GM12892 (cell line): ENCODE measurements around the gene NADK2.

Experiments
- POLR2A ChIP-seq: IDR thresholded peaks from 2 replicates; pipeline ENCODE4 v1.6.1; 2011; ENCODE audit warnings: low read depth, low read length, control low read depth
- POLR2AphosphoS5 ChIP-seq: IDR thresholded peaks from 2 replicates; pipeline ENCODE4 v1.6.1; 2011; ENCODE audit warnings: low read depth, low read length, control low read depth
- TAF1 ChIP-seq: IDR thresholded peaks from 2 replicates; pipeline ENCODE4 v1.6.1; 2011; ENCODE audit warnings: low read depth, mild to moderate bottlenecking, control low read depth, low read length, borderline replicate concordance

DNA sequence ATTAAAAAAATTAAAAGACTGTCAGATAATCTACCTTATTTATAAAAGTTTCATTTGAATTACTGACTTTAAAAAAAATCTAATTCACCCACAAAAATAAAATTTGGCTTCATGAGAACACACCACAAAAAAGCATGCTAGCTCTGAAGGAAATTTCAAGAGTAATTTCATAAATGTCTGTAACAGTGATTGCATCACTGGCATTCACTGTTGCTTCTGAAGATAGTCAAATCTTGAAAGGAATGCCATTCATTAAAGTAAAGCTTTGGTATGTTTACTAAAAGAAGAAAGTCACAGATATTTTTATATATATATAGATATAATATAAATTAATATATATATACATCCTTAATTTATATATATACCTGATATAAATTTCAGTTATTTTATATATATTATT lies 43.4 kb downstream of the NADK2 start:
- no peak for TF ChIP-seq POLR2AphosphoS5
- no peak for TF ChIP-seq POLR2A
- no peak for TF ChIP-seq TAF1
